Subcutaneous abdominal adipose tissue (tissue), 5 donors: Measurements from ENCODE around the gene MCTP1.
A peak's percentile ranks its signal among the peaks of the same experiment; 100 is the strongest.

Experiments used
- H3K27ac ChIP-seq: one replicate; pipeline ENCODE4 v1.7.0; 2013; ENCODE audit warnings: low read depth, mild to moderate bottlenecking, inconsistent platforms, low read length, moderate library complexity
- H3K27me3 ChIP-seq, 5 donors: one replicate each; pipeline ENCODE4 v1.7.0; 2013; ENCODE audit warnings: low read length in 5 of 5, inconsistent platforms in 1 of 5; ENCODE audit not compliant: control insufficient read depth in 5 of 5, insufficient read depth in 4 of 5
- H3K36me3 ChIP-seq, 5 donors: one replicate each; pipeline ENCODE4 v1.7.0; 2013; ENCODE audit warnings: low read length in 5 of 5; ENCODE audit not compliant: control insufficient read depth in 5 of 5, insufficient read depth in 5 of 5
- H3K4me1 ChIP-seq, 5 donors: one replicate each; pipeline ENCODE4 v1.7.0; 2013; ENCODE audit warnings: low read length in 5 of 5, mild to moderate bottlenecking in 3 of 5, moderate library complexity in 1 of 5; ENCODE audit not compliant: control insufficient read depth in 5 of 5, insufficient read depth in 5 of 5
- H3K4me3 ChIP-seq, 5 donors: one replicate each; pipeline ENCODE4 v1.7.0; 2013; ENCODE audit warnings: low read length in 5 of 5, low read depth in 1 of 5
- H3K9ac ChIP-seq, 5 donors: one replicate each; pipeline ENCODE4 v1.7.0; 2013; ENCODE audit warnings: low read length in 5 of 5, mild to moderate bottlenecking in 4 of 5, moderate library complexity in 3 of 5
- H3K9me3 ChIP-seq, 5 donors: one replicate each; pipeline ENCODE4 v1.7.0; 2013; ENCODE audit warnings: low read length in 5 of 5; ENCODE audit not compliant: control insufficient read depth in 5 of 5
- donor health status: healthy.
- donor health status: healthy.
- donor health status: healthy.
- donor health status: healthy.
- donor health status: healthy.

MCTP1 gene

DNA sequence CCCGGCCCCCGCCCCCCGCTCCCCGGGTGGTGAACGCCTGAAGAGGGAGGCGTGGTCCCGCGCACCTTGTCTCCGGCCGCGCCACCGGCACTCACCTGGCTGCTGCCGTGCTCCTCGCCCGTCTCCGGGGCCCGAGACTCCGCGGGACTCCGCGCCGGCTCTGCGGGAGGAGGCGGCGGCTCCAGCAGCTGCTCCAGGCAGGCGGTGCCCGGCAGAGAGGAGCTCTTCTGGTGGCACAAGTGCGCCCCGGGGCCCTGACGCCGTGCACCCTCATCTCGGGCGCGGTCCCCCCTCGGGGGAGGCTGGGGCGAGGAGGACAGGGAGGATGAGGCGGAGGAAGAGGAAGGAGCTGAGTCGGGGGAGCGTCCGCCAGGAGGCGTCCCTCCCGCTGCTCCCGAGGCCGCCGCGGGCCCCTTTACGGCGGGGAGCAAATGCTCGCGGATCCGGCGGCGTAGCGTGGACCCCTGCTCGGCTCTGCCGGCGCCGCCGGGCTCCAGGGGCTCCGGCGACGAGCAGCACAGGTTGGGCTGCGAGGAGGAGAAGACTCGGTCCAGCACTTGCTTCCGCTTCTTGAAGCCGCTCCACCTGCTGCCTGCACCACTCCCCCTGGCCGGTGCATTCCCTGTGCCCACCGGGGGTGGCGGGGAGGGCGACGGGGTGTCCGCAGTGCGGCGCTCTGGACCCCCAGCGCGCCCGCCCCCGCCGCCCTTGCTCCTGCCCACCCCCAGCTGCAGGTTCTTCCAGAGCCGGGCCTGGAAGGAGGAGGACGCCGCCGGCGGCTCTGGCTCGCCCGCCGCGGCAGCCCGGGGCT lies 928 bp downstream of the MCTP1 start:
- H3K27me3 ChIP-seq, result peaks cover 12 to 30% (median 17%) of the 10 kb centered on the region in 5 donors
- H3K27ac ChIP-seq, result no peak overlapping the region
- peak overlapping the region in 4 of 5 donors; percentile 61 to 81 (median 70) for H3K4me3 ChIP-seq
- peak overlapping the region in 3 of 5 donors; percentile 10 to 45 (median 30) for H3K9ac ChIP-seq
- no peaks in the 10 kb centered on the region for H3K9me3 ChIP-seq
- peaks cover 0 to 23% (median 17%) of the 10 kb centered on the region in 5 donors for H3K4me1 ChIP-seq
- H3K36me3 ChIP-seq, result no peaks in the 10 kb centered on the region

DNA sequence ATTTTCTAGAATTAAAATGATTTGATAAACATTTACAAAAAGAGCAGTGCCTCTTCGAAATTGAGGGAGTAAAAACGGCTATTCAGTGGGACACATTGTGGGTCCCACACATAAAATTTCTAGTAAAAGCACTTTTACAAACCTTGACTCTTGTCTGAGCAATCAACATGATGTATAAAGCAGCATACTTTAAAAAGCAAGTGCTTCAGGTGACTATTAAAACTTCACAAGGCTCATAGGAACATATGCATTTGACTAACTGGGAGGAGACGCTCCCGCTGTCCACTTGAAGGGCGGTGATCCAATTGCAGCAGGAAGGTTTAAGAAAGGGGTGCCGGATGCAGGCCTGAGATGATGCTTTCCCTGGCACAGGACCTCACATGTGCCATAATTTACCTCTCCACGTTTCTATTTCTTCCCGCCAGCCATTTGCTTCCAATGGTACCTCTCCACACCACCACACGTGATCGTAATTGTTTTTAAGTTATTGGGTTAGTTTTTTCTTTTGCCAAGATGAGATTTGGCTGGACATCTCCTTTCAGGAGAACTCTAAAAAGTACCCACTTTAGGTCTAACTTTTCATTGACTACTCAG lies 1.8 kb downstream of the MCTP1 start:
- Histone ChIP-seq H3K9me3 (no peaks in the 10 kb centered on the region), H3K9ac (no peak overlapping the region), H3K4me3 (peak overlapping the region in 1 of 5 donors; percentile 61), H3K27me3 (peaks cover 12 to 32% (median 17%) of the 10 kb centered on the region in 5 donors), H3K36me3 (no peaks in the 10 kb centered on the region), H3K4me1 (peaks cover 0 to 23% (median 17%) of the 10 kb centered on the region in 5 donors), H3K27ac (no peak overlapping the region)

DNA sequence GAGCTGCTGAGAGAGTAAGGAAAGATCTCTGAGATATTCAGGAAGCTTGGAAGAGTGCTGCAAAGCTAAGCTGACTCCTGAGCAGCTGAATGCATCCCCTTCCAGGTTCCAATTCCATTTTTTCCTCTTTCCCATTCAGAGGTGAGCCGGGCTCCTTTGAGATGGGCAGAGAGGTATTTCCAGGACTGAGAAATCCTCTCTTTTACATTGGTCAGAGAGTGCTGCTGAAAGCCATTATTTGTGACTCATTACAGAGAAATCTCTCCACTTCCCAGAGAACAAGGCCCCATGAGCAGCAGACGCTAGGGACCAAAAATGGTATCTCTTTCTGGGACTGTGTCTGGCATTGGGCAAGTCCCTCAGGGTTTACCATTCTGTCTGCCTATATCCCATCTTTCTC lies 3.7 kb downstream of the MCTP1 start:
- peaks cover 0 to 23% (median 17%) of the 10 kb centered on the region in 5 donors for H3K4me1 ChIP-seq

DNA sequence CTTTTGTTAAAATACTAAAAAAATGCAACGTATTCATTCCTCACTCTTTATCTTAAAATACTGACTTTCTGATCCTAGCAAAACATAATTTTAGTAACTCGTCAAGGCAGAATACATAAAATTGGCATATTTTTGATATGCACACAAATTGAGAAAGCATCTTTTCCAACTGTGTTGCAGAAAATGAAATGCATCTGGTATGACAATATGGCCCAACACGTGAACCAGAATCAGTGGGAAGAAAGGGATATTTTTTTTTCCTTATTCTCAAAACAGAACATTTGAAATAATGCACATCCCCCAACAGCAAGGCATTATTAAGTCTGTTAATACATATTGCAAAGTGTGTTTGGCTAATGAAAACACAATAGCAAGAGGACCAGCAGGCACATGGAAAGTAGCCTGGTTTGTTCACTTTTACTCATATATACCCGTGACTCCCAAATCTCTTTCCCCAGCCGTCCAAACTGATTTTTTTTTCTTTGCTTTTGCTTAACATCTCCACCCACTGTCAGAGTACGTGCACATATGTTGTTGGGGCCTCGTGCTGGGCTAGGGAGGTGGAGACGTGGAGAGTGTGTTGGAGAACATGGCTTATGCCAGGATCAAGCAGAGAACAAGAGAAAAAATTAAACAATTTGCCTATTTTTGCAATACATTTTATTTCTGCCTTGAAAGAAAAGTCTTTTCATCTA lies 4.3 kb downstream of the MCTP1 start:
- peaks cover 10 to 28% (median 19%) of the 10 kb centered on the region in 5 donors for H3K27me3 ChIP-seq
- no peak overlapping the region for H3K27ac ChIP-seq
- no peak overlapping the region for H3K9ac ChIP-seq

More for the DNA sequence above, 3.7 kb downstream of the MCTP1 start:
- peaks cover 15 to 32% (median 19%) of the 10 kb centered on the region in 5 donors for H3K27me3 ChIP-seq
- H3K9me3 ChIP-seq, result no peaks in the 10 kb centered on the region
- no peak overlapping the region for H3K27ac ChIP-seq
- no peak overlapping the region for H3K4me3 ChIP-seq
- no peak overlapping the region for H3K9ac ChIP-seq
- no peaks in the 10 kb centered on the region for H3K36me3 ChIP-seq

DNA sequence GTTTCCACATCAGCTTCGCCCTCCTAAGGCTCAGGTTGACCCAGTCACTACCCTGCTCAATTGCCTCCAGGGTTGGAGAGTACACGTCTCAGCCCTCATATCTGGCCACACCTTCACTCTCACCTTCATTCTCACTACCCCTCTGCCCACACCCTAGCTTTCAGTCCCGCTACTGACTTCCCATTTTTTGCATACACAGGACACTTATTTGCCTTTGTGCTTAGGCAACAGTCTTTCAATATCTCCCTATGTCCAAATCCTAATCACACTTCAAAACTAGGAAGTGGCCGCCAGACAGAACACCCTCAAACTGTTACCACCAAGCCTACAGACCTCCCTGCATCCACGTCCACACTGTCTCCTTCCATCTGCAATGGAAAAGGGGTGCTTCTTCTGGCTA lies 10.9 kb downstream of the MCTP1 start:
- H3K4me1 ChIP-seq, result no peaks in the 10 kb centered on the region

More for the DNA sequence above, 4.3 kb downstream of the MCTP1 start:
- Histone ChIP-seq H3K4me1 (peaks cover 0 to 22% (median 16%) of the 10 kb centered on the region in 5 donors), H3K4me3 (no peak overlapping the region), H3K36me3 (no peaks in the 10 kb centered on the region), H3K9me3 (no peaks in the 10 kb centered on the region)

DNA sequence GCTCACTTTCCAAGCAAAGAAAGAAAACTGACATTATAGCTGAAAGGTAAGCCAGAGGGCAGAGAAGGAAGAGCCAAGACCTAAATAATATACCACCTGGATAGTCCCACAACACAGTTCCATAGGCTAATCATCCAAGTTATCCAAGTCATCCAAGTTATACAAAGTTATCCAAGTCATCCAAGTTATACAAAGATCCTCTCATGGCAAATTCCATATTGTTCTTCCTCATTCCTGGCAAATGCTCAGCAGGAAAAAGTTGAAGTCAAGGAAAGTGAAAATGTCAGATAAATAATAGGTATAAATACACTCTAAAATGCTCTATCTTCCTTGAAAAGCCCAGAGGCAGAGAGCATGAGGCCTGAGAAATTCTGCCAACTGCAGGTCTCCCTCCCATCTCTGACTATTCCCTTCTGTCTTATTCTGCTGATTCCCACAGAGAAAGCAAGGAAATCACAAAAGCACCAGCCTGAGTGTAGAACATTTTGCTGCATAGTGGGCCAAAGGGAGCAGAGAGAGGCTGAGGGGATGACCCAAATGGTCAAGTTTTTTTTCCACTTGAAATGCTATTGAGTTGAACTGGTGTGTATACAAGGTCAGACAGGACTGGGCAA lies 12.5 kb downstream of the MCTP1 start:
- Histone ChIP-seq H3K4me1 (no peaks in the 10 kb centered on the region), H3K9me3 (no peaks in the 10 kb centered on the region), H3K4me3 (no peak overlapping the region), H3K27me3 (peaks cover 0 to 11% (median 2%) of the 10 kb centered on the region in 5 donors), H3K36me3 (no peaks in the 10 kb centered on the region), H3K27ac (no peak overlapping the region), H3K9ac (no peak overlapping the region)

More for the DNA sequence above, 10.9 kb downstream of the MCTP1 start:
- H3K9me3 ChIP-seq, result no peaks in the 10 kb centered on the region
- peaks cover 0 to 8% (median 3%) of the 10 kb centered on the region in 5 donors for H3K27me3 ChIP-seq
- no peak overlapping the region for H3K4me3 ChIP-seq
- H3K27ac ChIP-seq, result no peak overlapping the region
- no peak overlapping the region for H3K9ac ChIP-seq
- H3K36me3 ChIP-seq, result no peaks in the 10 kb centered on the region

DNA sequence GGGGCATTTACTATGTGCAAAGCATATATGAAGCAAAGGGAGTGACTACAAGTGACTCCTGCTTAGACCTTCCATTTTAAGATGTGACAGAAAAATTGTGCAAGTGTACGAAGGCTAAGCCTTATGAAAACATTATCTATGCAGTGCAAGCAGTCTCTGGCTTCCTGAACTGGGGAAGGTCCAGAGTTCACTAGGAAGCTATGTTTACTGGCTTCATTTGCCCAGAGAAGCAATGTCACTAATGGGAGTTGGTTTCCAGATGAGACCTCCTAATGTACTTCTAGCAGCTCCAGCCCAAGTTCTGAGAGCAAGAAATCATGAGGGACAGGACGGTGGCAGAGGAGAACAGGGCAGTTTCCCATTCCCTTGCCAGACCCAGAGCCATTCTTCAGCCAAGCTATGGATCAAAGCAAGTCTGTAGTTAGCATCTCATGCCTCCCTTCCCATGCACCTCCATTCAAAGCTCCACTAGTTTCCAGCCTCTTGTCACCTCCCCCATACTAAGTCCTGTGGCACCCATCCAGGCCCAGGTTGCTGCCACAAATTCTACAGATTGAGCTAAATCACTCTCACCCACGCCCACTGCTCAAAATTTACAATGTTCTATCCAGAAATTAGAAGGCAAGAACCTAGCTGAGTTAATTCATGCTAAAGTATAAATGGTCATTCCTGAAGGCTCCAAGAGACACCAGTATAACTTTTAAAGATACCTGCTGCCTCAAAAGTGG lies 21.8 kb downstream of the MCTP1 start:
- Histone ChIP-seq H3K27me3 (no peaks in the 10 kb centered on the region), H3K9ac (no peak overlapping the region), H3K27ac (no peak overlapping the region), H3K4me3 (no peak overlapping the region), H3K36me3 (no peaks in the 10 kb centered on the region), H3K9me3 (no peaks in the 10 kb centered on the region), H3K4me1 (no peaks in the 10 kb centered on the region)

DNA sequence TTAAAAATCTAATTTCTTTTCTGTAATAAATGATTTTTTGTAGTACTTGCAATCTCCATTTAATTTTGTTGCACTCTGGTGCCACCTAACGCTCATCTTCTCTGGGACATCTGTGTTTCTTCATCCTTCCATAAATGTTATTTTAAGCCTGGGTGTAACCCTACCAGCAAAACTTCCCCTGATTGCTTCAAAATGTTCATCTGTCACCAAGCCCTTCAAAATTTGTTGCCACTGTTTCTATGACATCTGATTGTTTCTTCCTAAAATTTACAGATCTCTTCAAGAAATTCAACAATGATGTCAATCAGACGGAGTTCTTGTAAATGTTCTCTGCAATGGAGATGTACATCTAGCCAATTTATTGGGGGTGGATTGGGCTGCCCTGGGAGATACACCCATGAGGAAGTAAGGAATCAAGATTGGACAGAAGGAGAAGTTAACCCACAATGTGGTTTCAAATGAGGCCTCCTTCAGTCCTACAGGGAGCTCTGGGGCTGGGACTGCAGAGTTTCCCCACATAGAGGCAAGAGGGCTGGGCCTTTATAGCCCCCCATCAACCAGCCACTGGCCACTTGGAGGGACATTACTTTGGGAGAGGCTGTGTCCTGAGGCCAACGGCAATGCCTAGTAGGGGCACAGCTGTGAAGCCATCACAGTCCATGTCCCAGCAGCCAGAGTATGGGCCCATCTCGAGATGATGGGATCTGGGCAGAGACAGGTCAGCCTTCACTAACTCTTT lies 23.3 kb downstream of the MCTP1 start:
- Histone ChIP-seq H3K9me3 (no peaks in the 10 kb centered on the region), H3K4me1 (no peaks in the 10 kb centered on the region), H3K9ac (no peak overlapping the region), H3K4me3 (no peak overlapping the region), H3K27ac (no peak overlapping the region), H3K36me3 (no peaks in the 10 kb centered on the region), H3K27me3 (no peaks in the 10 kb centered on the region)

DNA sequence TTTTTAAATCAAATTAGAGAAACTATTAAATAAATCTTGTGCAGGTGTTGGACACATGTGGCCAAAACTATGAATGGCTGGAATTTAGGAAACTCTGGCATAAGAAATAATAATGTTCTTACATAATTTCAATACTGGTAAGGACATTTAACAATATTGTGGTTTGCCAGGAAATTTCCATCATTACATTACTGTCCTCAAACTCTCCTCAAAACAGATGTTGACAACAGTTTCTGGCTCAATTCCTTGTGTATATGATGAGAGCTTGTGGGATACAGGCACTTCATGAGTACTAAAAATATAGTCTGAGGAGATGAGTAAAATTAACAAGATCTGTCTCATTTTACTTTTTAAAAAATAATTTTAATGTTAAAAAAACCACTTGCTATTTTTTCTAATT lies 27.9 kb downstream of the MCTP1 start:
- H3K4me3 ChIP-seq, result no peak overlapping the region
- no peaks in the 10 kb centered on the region for H3K4me1 ChIP-seq
- H3K9me3 ChIP-seq, result no peaks in the 10 kb centered on the region
- H3K9ac ChIP-seq, result no peak overlapping the region
- no peak overlapping the region for H3K27ac ChIP-seq
- H3K27me3 ChIP-seq, result no peaks in the 10 kb centered on the region
- no peaks in the 10 kb centered on the region for H3K36me3 ChIP-seq
